Karpas-422 (cell line): ENCODE data around the gene RFX5. TPM values are rescaled to one million over a fixed set of nuclear protein-coding genes. Genes with fewer than 3 reads are reported as not detected.
A peak's percentile ranks its signal among the peaks of the same experiment; 100 is the strongest.

Source experiments
- DNase-seq: peaks from one replicate; pipeline ENCODE4 v3.0.0-alpha.2; 2015
- H2AFZ ChIP-seq: fragments of 200-600 bp; sonication (generic); 2 replicates; pipeline ENCODE4 v1.6.1; 2014; ENCODE audit warnings: antibody characterized with exemption, low read length, mixed read lengths
- H3K27ac ChIP-seq: fragments of 200-600 bp; sonication (generic); 2 replicates; pipeline ENCODE4 v1.5.1; 2014; ENCODE audit warnings: mild to moderate bottlenecking, low read length, moderate library complexity
- H3K27me3 ChIP-seq: fragments of 200-600 bp; sonication (generic); 2 replicates; pipeline ENCODE4 v1.6.1; 2014; ENCODE audit warnings: low read length, mixed read lengths
- H3K36me3 ChIP-seq: fragments of 200-600 bp; sonication (generic); 2 replicates; pipeline ENCODE4 v1.6.1; 2014; ENCODE audit warnings: low read length, mixed read lengths; ENCODE audit not compliant: insufficient read depth
- H3K4me1 ChIP-seq: fragments of 200-600 bp; sonication (generic); 2 replicates; pipeline ENCODE4 v1.6.1; 2014; ENCODE audit warnings: mild to moderate bottlenecking, low read length, mixed read lengths
- H3K4me2 ChIP-seq: fragments of 200-600 bp; sonication (generic); 2 replicates; pipeline ENCODE4 v1.6.1; 2014; ENCODE audit warnings: low read length, low read depth, mild to moderate bottlenecking; ENCODE audit not compliant: poor library complexity, severe bottlenecking
- H3K4me3 ChIP-seq: fragments of 200-600 bp; sonication (generic); 2 replicates; pipeline ENCODE4 v1.5.1; 2014; ENCODE audit warnings: mild to moderate bottlenecking, antibody characterized with exemption, low read length, mixed read lengths
- H3K79me2 ChIP-seq: fragments of 200-600 bp; sonication (generic); 2 replicates; pipeline ENCODE4 v1.6.1; 2014; ENCODE audit warnings: mild to moderate bottlenecking, low read length, mixed read lengths
- H3K9ac ChIP-seq: fragments of 200-600 bp; sonication (generic); 2 replicates; pipeline ENCODE4 v1.6.0; 2014; ENCODE audit warnings: low read length
- H3K9me2 ChIP-seq: fragments of 200-600 bp; sonication (generic), shearing (Covaris generic); replicated peaks from 2 replicates; pipeline ENCODE4 v1.6.0; 2014; ENCODE audit warnings: mild to moderate bottlenecking, low read length, moderate library complexity; ENCODE audit not compliant: insufficient read depth
- H3K9me3 ChIP-seq: fragments of 300-700, 200-600 bp; sonication (generic); 2 replicates; pipeline ENCODE4 v1.6.1; 2014; ENCODE audit warnings: low read length, mixed read lengths
- H4K20me1 ChIP-seq: fragments of 200-600 bp; sonication (generic); 2 replicates; pipeline ENCODE4 v1.6.1; 2014; ENCODE audit warnings: mild to moderate bottlenecking, antibody characterized with exemption, low read length, low read depth; ENCODE audit not compliant: insufficient read depth
- total RNA-seq: library from RNA; depleted of rRNA; stranded (reverse); fragments of >200 nt; shearing (Covaris generic); gene quantifications from 2 replicates; pipeline ENCODE4 v1.2.3, GENCODE V29; 2014; ENCODE audit warnings: low replicate concordance

Gene RFX5
- total RNA-seq, 1 experiment from 2014 or later: 101 TPM

- no peaks in the 10 kb centered on the region for H3K79me2 ChIP-seq
- no peaks in the 10 kb centered on the region for H4K20me1 ChIP-seq
- no peaks in the 10 kb centered on the region for H3K9me2 ChIP-seq
- no peaks in the 10 kb centered on the region for H3K36me3 ChIP-seq
- DNase-seq: no peak
- H3K9ac ChIP-seq: no peak overlapping the region
- peaks cover under 1% of the 10 kb centered on the region; the same call in 1 of the 2 replicates for H3K4me1 ChIP-seq
- no peaks in the 10 kb centered on the region for H3K27me3 ChIP-seq
- H3K9me3 ChIP-seq: no peaks in the 10 kb centered on the region
- no peak overlapping the region for H3K27ac ChIP-seq
- no peak overlapping the region for H3K4me2 ChIP-seq
- no peak overlapping the region for H3K4me3 ChIP-seq
- no peak overlapping the region for H2AFZ ChIP-seq
Measured at GRCh38 chr1:151336556-151336955, 10.5 kb downstream of the RFX5 start.

GRCh38 chr1:151334822-151335221 lies 12.2 kb downstream of the RFX5 start:
- Histone ChIP-seq H3K4me3 (no peak overlapping the region), H3K9ac (no peak overlapping the region), H2AFZ (no peak overlapping the region), H3K36me3 (no peaks in the 10 kb centered on the region), H3K27ac (no peak overlapping the region), H3K9me3 (no peaks in the 10 kb centered on the region), H3K27me3 (no peaks in the 10 kb centered on the region), H3K4me1 (no peaks in the 10 kb centered on the region), H3K9me2 (no peaks in the 10 kb centered on the region), H3K79me2 (no peaks in the 10 kb centered on the region), H4K20me1 (no peaks in the 10 kb centered on the region), H3K4me2 (no peak overlapping the region)
- DNase-seq: no peak

- Histone ChIP-seq H3K9ac (peak overlapping the region; percentile 71), H3K4me1 (peaks cover 22% of the 10 kb centered on the region), H3K36me3 (no peaks in the 10 kb centered on the region), H3K4me3 (peak overlapping the region; percentile 68), H3K27ac (peak overlapping the region; percentile 91), H3K9me3 (no peaks in the 10 kb centered on the region), H3K4me2 (peak overlapping the region; percentile 85), H4K20me1 (no peaks in the 10 kb centered on the region), H3K27me3 (no peaks in the 10 kb centered on the region), H3K9me2 (no peaks in the 10 kb centered on the region), H3K79me2 (peaks cover 29% of the 10 kb centered on the region), H2AFZ (peak overlapping the region; percentile 83)
- DNase-seq: no peak
Measured at GRCh38 chr1:151327903-151328674, 19.0 kb downstream of the RFX5 start.

GRCh38 chr1:151327223-151327902 lies 19.7 kb downstream of the RFX5 start, which contains the start of gene PI4KB:
Gene PI4KB, minus strand, starts transcription at chr1:151327416. Its CDS starts 10,935 bp downstream, at chr1:151316481.
- peak within 1 kb of the TSS; percentile 71 for H3K9ac ChIP-seq
- peak within 1 kb of the TSS; percentile 83 for H2AFZ ChIP-seq
- H3K27me3 ChIP-seq: no peaks in the 10 kb centered on the region
- peak; percentile 98 for DNase-seq
- H3K4me3 ChIP-seq: peak within 1 kb of the TSS; percentile 68
- no peaks in the 10 kb centered on the region for H3K9me2 ChIP-seq
- H3K4me1 ChIP-seq: peaks cover 22% of the 10 kb centered on the region
- H3K9me3 ChIP-seq: no peaks in the 10 kb centered on the region
- H3K4me2 ChIP-seq: peak within 1 kb of the TSS; percentile 85
- H3K36me3 ChIP-seq: 0 out of 2 replicates have a peak, but pooled peaks cover 4% of the 10 kb centered on the region
- peaks cover 29% of the 10 kb centered on the region for H3K79me2 ChIP-seq
- H3K27ac ChIP-seq: peak within 1 kb of the TSS; percentile 91
- no peaks in the 10 kb centered on the region for H4K20me1 ChIP-seq

- no peak overlapping the region for H2AFZ ChIP-seq
Measured at GRCh38 chr1:151326619-151327222, 20.3 kb downstream of the RFX5 start.

GRCh38 chr1:151325646-151326429 lies 21.2 kb downstream of the RFX5 start:
- Histone ChIP-seq H3K36me3 (0 out of 2 replicates have a peak, but pooled peaks cover 4% of the 10 kb centered on the region), H3K9me2 (no peaks in the 10 kb centered on the region), H3K27me3 (no peaks in the 10 kb centered on the region), H3K4me1 (peaks cover 22% of the 10 kb centered on the region), H2AFZ (no peak overlapping the region), H4K20me1 (no peaks in the 10 kb centered on the region), H3K4me2 (peak overlapping the region; percentile 85), H3K4me3 (peak overlapping the region; percentile 68), H3K9ac (peak overlapping the region; percentile 71), H3K27ac (no peak overlapping the region), H3K79me2 (peaks cover 32% of the 10 kb centered on the region), H3K9me3 (no peaks in the 10 kb centered on the region)
- DNase-seq: peak; percentile 26

More at GRCh38 chr1:151326619-151327222, 20.3 kb downstream of the RFX5 start:
- Histone ChIP-seq H3K79me2 (peaks cover 29% of the 10 kb centered on the region), H3K4me3 (peak overlapping the region; percentile 68), H3K27ac (peak overlapping the region; percentile 91), H3K9me2 (no peaks in the 10 kb centered on the region), H3K9me3 (no peaks in the 10 kb centered on the region), H3K36me3 (0 out of 2 replicates have a peak, but pooled peaks cover 4% of the 10 kb centered on the region), H3K27me3 (no peaks in the 10 kb centered on the region), H4K20me1 (no peaks in the 10 kb centered on the region), H3K4me2 (peak overlapping the region; percentile 85), H3K4me1 (peaks cover 22% of the 10 kb centered on the region), H3K9ac (peak overlapping the region; percentile 71)
- DNase-seq: peak; percentile 77

GRCh38 chr1:151325231-151325630 lies 21.8 kb downstream of the RFX5 start:
- 0 out of 2 replicates have a peak overlapping the region, but pooled peaks have one; percentile 71 for H3K9ac ChIP-seq
- no peaks in the 10 kb centered on the region for H4K20me1 ChIP-seq
- H3K27ac ChIP-seq: no peak overlapping the region
- 0 out of 2 replicates have a peak, but pooled peaks cover 4% of the 10 kb centered on the region for H3K36me3 ChIP-seq
- no peak overlapping the region for H3K4me3 ChIP-seq
- no peaks in the 10 kb centered on the region for H3K9me2 ChIP-seq
- H3K4me2 ChIP-seq: no peak overlapping the region
- no peak overlapping the region for H2AFZ ChIP-seq
- peaks cover 34% of the 10 kb centered on the region for H3K79me2 ChIP-seq
- H3K4me1 ChIP-seq: peaks cover 22% of the 10 kb centered on the region
- H3K9me3 ChIP-seq: no peaks in the 10 kb centered on the region
- H3K27me3 ChIP-seq: no peaks in the 10 kb centered on the region
- no peak for DNase-seq
